ENCODE results near the gene SAPCD1.

Gene SAPCD1

DNA sequence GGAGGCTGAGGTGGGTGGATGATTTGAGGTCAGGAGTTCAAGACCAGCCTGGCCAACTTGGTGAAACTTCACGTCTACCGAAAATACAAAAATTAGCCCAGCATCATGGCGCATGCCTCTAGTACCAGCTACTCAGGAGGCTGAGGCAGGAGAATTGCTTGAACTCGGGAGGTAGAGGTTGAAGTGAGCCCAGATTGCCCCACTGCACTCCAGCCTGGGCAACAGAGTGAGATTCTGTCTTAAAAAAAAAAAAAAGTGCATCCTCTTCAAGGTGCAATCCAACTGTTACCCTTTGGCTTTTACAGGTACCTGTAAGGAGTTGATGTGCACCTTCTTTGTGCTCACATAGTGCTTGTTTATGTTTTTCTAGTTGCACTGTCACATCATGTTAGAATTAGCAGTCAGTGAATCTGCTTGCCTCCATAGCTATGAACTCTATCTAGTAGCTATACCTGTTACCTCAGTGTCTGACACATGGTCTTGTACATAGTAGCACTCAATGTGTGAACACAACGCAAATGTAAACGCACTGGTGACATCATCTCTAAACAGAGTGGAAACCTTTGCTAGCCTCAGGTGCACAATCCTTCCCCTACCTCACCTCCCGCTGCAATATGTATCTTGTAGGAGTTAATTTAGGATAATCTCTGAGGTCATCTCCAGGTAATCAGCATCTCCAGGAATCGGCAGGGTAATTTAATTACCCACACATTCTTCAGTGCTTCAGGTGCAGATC is 13.0 kb upstream of the SAPCD1 start:
- TF ChIP-seq, protein P1, sequence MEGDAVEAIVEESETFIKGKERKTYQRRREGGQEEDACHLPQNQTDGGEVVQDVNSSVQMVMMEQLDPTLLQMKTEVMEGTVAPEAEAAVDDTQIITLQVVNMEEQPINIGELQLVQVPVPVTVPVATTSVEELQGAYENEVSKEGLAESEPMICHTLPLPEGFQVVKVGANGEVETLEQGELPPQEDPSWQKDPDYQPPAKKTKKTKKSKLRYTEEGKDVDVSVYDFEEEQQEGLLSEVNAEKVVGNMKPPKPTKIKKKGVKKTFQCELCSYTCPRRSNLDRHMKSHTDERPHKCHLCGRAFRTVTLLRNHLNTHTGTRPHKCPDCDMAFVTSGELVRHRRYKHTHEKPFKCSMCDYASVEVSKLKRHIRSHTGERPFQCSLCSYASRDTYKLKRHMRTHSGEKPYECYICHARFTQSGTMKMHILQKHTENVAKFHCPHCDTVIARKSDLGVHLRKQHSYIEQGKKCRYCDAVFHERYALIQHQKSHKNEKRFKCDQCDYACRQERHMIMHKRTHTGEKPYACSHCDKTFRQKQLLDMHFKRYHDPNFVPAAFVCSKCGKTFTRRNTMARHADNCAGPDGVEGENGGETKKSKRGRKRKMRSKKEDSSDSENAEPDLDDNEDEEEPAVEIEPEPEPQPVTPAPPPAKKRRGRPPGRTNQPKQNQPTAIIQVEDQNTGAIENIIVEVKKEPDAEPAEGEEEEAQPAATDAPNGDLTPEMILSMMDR (IDR thresholded peaks at IDR 0.05): no peak

DNA sequence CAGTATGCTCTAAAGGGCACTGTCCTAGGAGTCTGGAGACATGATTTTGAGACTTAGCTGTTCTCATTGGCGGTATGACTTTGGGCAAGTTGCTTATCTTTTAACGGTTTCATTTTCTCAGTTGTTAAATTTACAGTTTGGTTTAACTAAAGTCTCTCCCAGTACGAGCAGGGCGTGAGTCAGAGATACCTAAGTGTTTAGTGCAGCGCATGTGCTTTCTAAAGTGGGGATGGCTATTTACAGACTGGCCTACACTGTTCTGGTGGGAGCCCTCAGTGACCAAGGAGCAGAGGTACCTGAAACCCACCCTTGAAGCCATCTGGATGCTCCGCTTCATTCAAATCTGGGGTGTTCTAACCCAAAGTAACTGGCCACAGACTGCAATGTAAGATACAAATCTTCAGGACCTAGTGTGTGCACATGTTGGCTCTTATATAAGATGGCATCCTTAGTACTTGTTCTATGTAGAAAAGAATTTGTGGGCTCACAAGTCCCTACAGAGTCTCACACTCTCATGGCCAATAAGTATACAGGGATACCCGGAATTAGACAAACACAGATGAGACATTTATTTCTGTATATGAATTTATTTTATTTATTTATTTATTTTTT is 11.9 kb upstream of the SAPCD1 start:
- TF ChIP-seq, protein P1 (IDR thresholded peaks at IDR 0.05): no peak

DNA sequence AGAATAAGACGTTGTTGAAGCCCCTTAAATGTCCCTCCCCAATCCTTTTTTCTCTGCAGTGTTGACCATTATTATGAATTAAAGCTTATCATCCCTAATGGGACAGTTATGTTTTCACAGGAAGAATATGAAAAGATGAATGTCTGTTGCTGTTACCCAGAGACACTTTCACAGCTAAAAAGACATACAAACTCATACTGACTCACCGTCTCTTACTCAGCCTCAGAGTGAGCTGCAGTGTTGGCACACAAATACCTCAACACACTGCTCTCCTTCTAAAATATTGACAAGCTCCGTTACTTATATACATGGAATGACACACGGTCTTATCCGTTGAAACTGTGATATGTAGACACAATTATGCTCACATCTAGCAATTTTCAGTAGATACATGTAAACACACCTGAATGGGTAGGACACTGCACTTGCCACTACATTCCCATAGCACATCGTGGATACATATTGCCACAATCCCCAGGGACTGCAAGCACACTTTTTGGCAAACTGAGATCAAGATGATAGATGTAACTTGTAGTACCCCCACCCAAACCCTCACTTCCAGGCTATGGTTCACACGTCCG is 9.6 kb upstream of the SAPCD1 start:
- TF ChIP-seq, protein P1 (IDR thresholded peaks at IDR 0.05): no peak

DNA sequence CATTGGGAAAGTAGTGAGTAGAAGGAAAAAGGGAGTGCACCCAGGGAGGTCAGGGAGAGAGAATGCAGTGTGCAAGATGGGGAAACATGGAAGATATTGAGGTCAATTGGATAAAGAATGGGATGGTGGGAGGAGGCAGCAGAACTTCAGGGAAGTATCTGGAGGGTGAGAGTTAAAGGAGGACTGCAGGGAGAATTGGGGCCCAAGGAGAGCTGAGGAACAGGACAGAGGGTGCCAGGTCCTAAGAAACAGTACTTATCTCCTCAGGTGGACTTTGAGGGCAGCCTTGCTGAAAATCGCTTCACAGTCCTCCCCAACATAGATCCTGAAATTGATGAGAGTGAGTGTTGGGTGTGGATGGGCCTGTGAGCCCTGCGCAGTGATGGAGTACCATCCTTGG is 4.2 kb upstream of the SAPCD1 start:
- TF ChIP-seq, protein P1 (IDR thresholded peaks at IDR 0.05): no peak

DNA sequence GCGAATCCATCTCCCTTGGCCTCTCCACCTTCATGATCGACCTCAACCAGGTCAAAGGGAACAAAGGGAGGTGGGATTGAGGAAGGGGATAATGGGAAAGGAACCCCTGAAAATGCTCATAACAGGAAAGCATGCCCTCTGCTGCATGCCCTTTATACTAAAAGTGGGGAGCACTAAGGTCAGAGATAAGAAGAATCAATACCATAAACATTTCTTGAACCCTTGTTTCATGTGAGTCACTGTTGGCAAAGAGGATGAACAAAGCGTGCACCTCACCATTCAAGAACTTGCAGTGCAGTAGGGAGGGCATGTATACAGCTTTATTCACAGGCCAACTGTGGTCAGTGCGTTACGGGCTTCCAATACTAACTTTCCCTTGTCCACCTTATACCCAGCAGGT is 1.7 kb upstream of the SAPCD1 start:
- TF ChIP-seq, protein P1 (IDR thresholded peaks at IDR 0.05): no peak

DNA sequence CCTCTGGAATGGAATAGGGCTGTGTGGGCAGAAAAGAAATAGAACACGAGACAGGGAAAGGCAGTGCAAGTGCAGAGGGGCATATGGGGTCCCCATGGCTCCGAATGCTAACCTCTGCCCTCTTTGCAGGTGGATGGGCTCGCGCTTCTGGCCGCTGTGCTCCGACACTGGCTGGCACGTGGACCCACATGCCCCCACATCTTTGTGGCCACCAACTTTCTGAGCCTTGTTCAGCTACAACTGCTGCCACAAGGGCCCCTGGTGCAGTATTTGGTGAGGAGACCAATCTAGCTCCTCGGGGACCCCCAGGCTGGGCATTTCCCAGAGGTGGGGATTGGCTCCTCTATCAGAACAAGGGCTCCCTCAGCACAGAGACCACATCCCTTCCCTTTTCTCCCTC is 1.1 kb upstream of the SAPCD1 start:
- TF ChIP-seq, protein P1 (IDR thresholded peaks at IDR 0.05): no peak

DNA sequence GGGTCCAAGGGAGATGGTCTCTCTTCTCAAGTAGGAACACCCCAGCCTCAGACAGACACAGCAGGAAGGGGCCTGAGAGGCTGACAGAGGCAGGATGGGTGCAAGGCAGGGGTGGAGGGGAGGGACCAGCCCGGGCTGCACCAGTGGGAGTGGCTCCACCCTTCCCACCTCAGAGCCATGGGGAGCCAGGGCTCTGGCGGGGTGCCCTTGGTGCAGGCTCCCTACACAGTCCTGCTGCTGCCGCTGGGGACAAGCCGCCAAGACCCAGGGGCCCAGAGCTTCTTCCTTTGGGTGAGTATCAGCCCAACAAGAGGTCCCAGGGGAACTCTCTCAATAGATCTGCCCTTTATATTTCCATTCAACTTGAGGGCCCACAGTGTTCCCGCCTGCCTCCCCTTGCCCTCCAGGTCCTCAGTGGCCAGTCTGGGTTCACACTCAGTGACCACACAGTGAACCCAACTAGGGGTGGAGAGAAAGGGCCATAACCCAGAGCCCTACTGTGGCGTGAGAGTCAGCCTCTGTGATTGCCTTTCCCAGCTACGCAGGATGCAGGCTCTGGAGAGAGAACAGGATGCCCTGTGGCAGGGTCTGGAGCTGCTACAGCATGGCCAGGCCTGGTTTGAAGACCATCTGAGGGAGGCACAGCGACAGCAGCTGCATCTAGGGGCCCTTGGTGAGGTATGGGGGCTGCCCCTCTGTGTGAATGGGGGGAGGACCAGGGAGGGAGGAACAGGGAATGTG is 592 bp downstream of the SAPCD1 start:
- TF ChIP-seq, protein P1 (IDR thresholded peaks at IDR 0.05): no peak

All from LNCAP (cell line).